Large intestine (tissue), 3 donors: ENCODE data around the gene RTEL1. TPM values are rescaled to one million over a fixed set of nuclear protein-coding genes. Genes with fewer than 3 reads are reported as not detected.

ENCODE experiments used
- DNase-seq, 2 donors: peaks; one replicate each; pipeline versions ENCODE4 v3.0.0 to v3.0.0-alpha.2; 2013
- H3K27ac ChIP-seq: one replicate; pipeline ENCODE4 v1.5.1; 2013; ENCODE audit warnings: low read length
- H3K27me3 ChIP-seq: 2 replicates; pipeline ENCODE4 v1.6.1; 2013; ENCODE audit warnings: low read length; ENCODE audit not compliant: control insufficient read depth, insufficient read depth
- H3K36me3 ChIP-seq: 2 replicates; pipeline ENCODE4 v1.6.1; 2013; ENCODE audit warnings: low read length; ENCODE audit not compliant: control insufficient read depth, insufficient read depth
- H3K4me1 ChIP-seq: one replicate; pipeline ENCODE4 v1.6.1; 2013; ENCODE audit warnings: low read length; ENCODE audit not compliant: control insufficient read depth, insufficient read depth
- H3K4me3 ChIP-seq: one replicate; pipeline ENCODE4 v1.5.1; 2013; ENCODE audit warnings: low read length
- H3K9me3 ChIP-seq: one replicate; pipeline ENCODE4 v1.6.1; 2013; ENCODE audit warnings: mild to moderate bottlenecking, low read depth, low read length, moderate library complexity; ENCODE audit not compliant: control insufficient read depth
- WGBS: methylation state at CpG from one replicate; pipeline ENCODE4 v1.1.5; 2013; ENCODE audit warnings: low lambda C conversion rate; ENCODE audit not compliant: insufficient coverage; 5-methylcytosine and 5-hydroxymethylcytosine counted together
- polyA plus RNA-seq: library from polyadenylated mRNA; unstranded; fragments of 120-200 nt; gene quantifications from one replicate; pipeline ENCODE4 v1.2.1, GENCODE V29; 2013

The RTEL1 gene
- polyA plus RNA-seq, 1 donor: 12.2 TPM

- Histone ChIP-seq H3K27me3 (no peaks in the 10 kb centered on the region), H3K4me3 (no peak overlapping the region), H3K9me3 (peaks cover 3% of the 10 kb centered on the region), H3K36me3 (peaks cover 45% of the 10 kb centered on the region), H3K27ac (no peak overlapping the region), H3K4me1 (no peaks in the 10 kb centered on the region)
- WGBS: no CpG with 5 or more reads among the region's 16 CpGs
- DNase-seq: no peak
Observed at GRCh38 chr20:63619086-63619485, 39.0 kb upstream of the RTEL1 start.

GRCh38 chr20:63619505-63619904, 38.6 kb upstream of the RTEL1 start:
- no peak for DNase-seq
- no peaks in the 10 kb centered on the region for H3K4me1 ChIP-seq
- H3K4me3 ChIP-seq: no peak overlapping the region
- H3K36me3 ChIP-seq: peaks cover 45% of the 10 kb centered on the region
- peaks cover 3% of the 10 kb centered on the region for H3K9me3 ChIP-seq
- H3K27ac ChIP-seq: no peak overlapping the region
- H3K27me3 ChIP-seq: no peaks in the 10 kb centered on the region
- no CpG with 5 or more reads among the region's 13 CpGs for WGBS

- Histone ChIP-seq H3K4me1 (peaks cover 5% of the 10 kb centered on the region), H3K4me3 (no peak overlapping the region), H3K36me3 (peaks cover 35% of the 10 kb centered on the region), H3K27me3 (no peaks in the 10 kb centered on the region), H3K27ac (no peak overlapping the region), H3K9me3 (no peaks in the 10 kb centered on the region)
- 76% methylated on average over 5 of the region's 8 CpGs for whole genome bisulfite sequencing
- no peak for DNase-seq
Observed at GRCh38 chr20:63620991-63621390, 37.1 kb upstream of the RTEL1 start.

GRCh38 chr20:63622096-63622495, 36.0 kb upstream of the RTEL1 start:
- Histone ChIP-seq H3K9me3 (no peaks in the 10 kb centered on the region), H3K27me3 (no peaks in the 10 kb centered on the region), H3K4me3 (no peak overlapping the region), H3K27ac (no peak overlapping the region), H3K4me1 (peaks cover 6% of the 10 kb centered on the region), H3K36me3 (peaks cover 26% of the 10 kb centered on the region)
- no peak for DNase-seq
- no CpG with 5 or more reads among the region's 4 CpGs for WGBS

- Histone ChIP-seq H3K4me1 (peaks cover 6% of the 10 kb centered on the region), H3K36me3 (peaks cover 23% of the 10 kb centered on the region), H3K27ac (no peak overlapping the region), H3K27me3 (no peaks in the 10 kb centered on the region), H3K9me3 (no peaks in the 10 kb centered on the region), H3K4me3 (no peak overlapping the region)
- no peak for DNase-seq
- 100% methylated on average over 3 of the region's 14 CpGs for WGBS
Observed at GRCh38 chr20:63622732-63623131, 35.4 kb upstream of the RTEL1 start.

GRCh38 chr20:63624486-63624885, 33.6 kb upstream of the RTEL1 start:
- Histone ChIP-seq H3K4me1 (peaks cover 9% of the 10 kb centered on the region), H3K27ac (no peak overlapping the region), H3K9me3 (no peaks in the 10 kb centered on the region), H3K4me3 (no peak overlapping the region), H3K27me3 (no peaks in the 10 kb centered on the region), H3K36me3 (peaks cover 5% of the 10 kb centered on the region)
- DNase-seq: no peak
- 94% methylated on average over 3 of the region's 15 CpGs for WGBS

GRCh38 chr20:63625771-63626423, 32.2 kb upstream of the RTEL1 start:
- WGBS: 50% methylated on average over 2 of the region's 36 CpGs
- Histone ChIP-seq H3K4me3 (peak overlapping the region; percentile 80), H3K27ac (peak overlapping the region; percentile 63), H3K9me3 (no peaks in the 10 kb centered on the region), H3K36me3 (peaks cover 3% of the 10 kb centered on the region), H3K4me1 (peaks cover 9% of the 10 kb centered on the region), H3K27me3 (no peaks in the 10 kb centered on the region)
- DNase-seq: peak in 1 of 2 donors; percentile 58

GRCh38 chr20:63626424-63627128, 31.5 kb upstream of the RTEL1 start, which contains the start of gene GMEB2:
Gene GMEB2 (minus strand): TSS chr20:63627101. CDS start chr20:63619397, 7,704 bp downstream.
- Histone ChIP-seq H3K4me1 (peaks cover 9% of the 10 kb centered on the region), H3K27me3 (no peaks in the 10 kb centered on the region), H3K9me3 (no peaks in the 10 kb centered on the region), H3K36me3 (peaks cover 3% of the 10 kb centered on the region), H3K4me3 (peak within 1 kb of the TSS; percentile 94), H3K27ac (peak within 1 kb of the TSS; percentile 94)
- WGBS: no CpG with 5 or more reads among the region's 114 CpGs
- DNase-seq: peak in 1 of 2 donors; percentile 40

- H3K4me1 ChIP-seq: peaks cover 9% of the 10 kb centered on the region
Observed at GRCh38 chr20:63627129-63627750, 30.9 kb upstream of the RTEL1 start.

GRCh38 chr20:63627751-63628245, 30.3 kb upstream of the RTEL1 start:
- no CpG with 5 or more reads among the region's 28 CpGs for WGBS

More at GRCh38 chr20:63627129-63627750, 30.9 kb upstream of the RTEL1 start:
- peak overlapping the region; percentile 94 for H3K27ac ChIP-seq
- WGBS: no CpG with 5 or more reads among the region's 68 CpGs
- peak; percentile 95 to 97 for DNase-seq
- H3K4me3 ChIP-seq: peak overlapping the region; percentile 94
- H3K36me3 ChIP-seq: peaks cover 3% of the 10 kb centered on the region
- H3K9me3 ChIP-seq: no peaks in the 10 kb centered on the region
- H3K27me3 ChIP-seq: no peaks in the 10 kb centered on the region

More at GRCh38 chr20:63627751-63628245, 30.3 kb upstream of the RTEL1 start:
- Histone ChIP-seq H3K36me3 (peaks cover 3% of the 10 kb centered on the region), H3K27ac (peak overlapping the region; percentile 94), H3K9me3 (no peaks in the 10 kb centered on the region), H3K4me3 (peak overlapping the region; percentile 94), H3K27me3 (no peaks in the 10 kb centered on the region), H3K4me1 (peaks cover 9% of the 10 kb centered on the region)
- no peak for DNase-seq
